Astrocyte of the cerebellum (primary cell): ENCODE measurements around the gene GSK3A.

ENCODE experiments used
- DNase-seq: peaks from one replicate; pipeline ENCODE4 v3.0.0-alpha.2; 2011; ENCODE audit warnings: low read depth
- H3K4me3 ChIP-seq: 2 replicates; pipeline ENCODE4 v1.5.1; 2011; ENCODE audit warnings: mild to moderate bottlenecking, low read depth, low read length, moderate library complexity
- in situ Hi-C: cut with HindIII; loops from 2 replicates; pipeline ENCODE4 v1.10.0; 2017; ENCODE audit warnings: low sequenced_read_pairs
- TF ChIP-seq, protein P1 (sequence below): IDR thresholded peaks from 2 replicates; pipeline ENCODE4 v1.5.1; 2012; ENCODE audit warnings: low read length, low read depth, moderate library complexity, mild to moderate bottlenecking; ENCODE audit errors: missing control alignments

GSK3A gene

DNA sequence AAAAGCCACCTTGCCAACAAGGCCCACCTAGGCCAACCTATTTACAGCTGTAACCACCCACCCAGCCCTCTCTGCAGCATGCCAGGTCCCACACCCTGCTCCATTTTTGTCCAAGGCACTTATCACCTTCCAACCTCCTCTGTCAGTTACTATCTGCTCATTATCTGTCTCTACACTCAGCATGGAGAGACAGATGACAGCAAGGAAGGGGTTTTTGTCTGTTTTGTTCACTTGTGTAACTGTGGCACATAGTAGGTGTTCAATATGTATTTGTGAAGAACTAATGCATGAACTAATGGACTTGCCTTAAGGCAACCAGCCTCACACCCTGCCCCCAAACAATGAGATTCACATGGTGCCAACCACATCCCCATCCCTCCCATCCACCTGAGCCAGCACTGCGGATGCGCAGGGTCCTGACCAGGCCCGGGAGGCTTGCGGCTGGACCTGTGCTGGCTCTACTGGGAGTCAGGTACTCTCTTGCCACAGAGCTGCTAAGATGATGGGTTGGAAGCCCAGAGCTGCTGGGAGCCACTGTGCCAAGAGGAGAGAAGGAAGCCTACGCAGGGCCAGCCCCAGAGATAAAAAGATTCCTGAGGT lies 42.2 kb downstream of the GSK3A start:
- TF ChIP-seq, protein P1, sequence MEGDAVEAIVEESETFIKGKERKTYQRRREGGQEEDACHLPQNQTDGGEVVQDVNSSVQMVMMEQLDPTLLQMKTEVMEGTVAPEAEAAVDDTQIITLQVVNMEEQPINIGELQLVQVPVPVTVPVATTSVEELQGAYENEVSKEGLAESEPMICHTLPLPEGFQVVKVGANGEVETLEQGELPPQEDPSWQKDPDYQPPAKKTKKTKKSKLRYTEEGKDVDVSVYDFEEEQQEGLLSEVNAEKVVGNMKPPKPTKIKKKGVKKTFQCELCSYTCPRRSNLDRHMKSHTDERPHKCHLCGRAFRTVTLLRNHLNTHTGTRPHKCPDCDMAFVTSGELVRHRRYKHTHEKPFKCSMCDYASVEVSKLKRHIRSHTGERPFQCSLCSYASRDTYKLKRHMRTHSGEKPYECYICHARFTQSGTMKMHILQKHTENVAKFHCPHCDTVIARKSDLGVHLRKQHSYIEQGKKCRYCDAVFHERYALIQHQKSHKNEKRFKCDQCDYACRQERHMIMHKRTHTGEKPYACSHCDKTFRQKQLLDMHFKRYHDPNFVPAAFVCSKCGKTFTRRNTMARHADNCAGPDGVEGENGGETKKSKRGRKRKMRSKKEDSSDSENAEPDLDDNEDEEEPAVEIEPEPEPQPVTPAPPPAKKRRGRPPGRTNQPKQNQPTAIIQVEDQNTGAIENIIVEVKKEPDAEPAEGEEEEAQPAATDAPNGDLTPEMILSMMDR, result no peak
- in situ Hi-C loops, result no loop called here
- no peak overlapping the region for H3K4me3 ChIP-seq
- no peak for DNase-seq

DNA sequence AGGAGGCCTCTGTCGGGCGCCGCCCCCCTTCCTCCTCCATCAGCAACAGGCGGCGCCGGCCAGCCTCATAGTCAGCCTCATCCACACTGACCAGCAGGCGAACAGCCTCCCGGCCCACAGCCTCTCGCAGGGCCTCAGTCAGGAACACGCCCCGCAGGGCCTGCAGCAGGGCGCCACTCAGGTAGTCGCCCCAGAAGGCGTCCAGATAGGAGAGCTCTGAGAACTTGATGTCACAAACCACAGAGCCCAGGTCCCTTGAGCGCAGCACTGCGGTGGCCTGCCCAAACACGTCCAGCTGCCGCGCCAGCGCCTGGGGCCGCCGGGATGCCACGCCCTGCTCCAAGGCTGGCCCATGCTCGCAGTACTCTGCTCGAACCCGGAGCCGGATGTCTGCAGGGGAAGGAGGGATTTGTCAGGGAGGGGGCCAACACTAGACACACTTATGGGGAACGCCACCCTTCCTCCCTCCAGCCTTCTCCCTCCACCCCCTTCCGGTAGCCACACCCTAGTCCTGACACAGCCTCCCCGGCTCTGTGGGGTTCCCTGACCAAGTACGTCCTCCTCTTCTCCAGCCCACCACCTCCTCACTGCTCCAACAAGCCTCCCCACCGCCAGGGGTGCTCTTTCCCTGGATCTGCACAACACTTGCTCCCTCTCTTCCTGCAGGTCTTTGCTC lies 42.8 kb downstream of the GSK3A start:
- TF ChIP-seq, protein P1, result no peak
- in situ Hi-C loops, result no loop called here
- H3K4me3 ChIP-seq, result no peak overlapping the region
- no peak for DNase-seq

DNA sequence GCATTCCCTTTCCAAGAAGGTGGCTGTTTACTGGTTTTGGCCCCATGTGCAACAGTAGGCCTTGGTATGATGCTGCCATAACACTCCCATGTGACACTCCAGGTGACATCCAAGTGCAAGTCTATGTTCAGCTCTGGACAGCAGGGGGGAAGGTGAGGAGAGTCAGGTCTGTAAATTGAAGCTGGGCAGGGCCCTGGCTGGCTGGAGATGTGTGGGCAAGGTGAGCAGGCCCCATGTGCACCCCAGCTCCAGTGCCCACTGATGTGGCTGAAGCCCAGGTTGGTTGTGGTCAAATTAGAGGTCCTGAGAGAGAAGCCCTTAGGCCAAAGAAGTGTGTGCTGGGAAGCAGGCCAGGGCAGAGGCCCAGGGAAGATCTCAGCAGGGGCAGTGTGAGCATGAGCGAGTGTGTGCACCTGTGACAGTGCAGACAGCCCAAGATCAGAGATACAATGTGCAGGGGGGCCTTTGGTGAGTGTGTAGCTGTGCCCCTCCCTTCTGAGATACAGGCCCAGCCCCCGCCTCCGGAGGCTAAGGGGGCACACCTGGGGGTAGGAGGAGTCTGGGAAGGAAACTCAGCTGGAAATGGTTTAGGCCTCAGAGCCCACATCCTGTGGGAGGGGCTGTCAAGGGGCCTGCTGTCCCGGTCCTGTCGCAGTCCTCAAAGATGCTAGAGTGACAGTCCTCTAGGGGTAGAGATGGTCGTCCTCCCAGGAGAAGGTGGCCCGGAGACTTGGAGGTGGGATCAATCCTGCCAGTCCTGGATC lies 43.5 kb downstream of the GSK3A start:
- no peak overlapping the region for H3K4me3 ChIP-seq
- TF ChIP-seq, protein P1, result no peak
- DNase-seq, result no peak
- in situ Hi-C loops, result no loop called here

DNA sequence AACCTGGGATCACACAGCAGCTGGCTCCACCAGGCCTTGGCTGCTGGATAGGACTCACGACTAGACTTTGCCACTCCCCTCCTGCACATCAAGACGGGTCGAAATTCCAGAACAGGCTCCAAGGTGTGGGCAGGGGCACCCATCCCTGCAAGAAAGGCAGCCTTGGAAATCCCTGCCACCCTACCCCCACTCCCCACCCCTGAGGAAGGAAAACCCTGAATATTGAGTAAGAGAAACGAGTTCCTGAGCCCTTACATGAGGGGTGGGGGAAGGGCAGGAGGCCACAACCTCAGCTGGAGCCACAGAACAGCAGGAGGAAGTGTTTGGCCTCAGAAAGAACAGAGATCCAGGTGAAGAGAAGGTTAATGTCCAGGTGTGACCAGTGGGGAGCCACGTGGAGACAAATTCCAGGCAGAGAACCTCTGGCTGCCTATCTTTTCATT lies 45.0 kb downstream of the GSK3A start:
- in situ Hi-C loops, result no loop called here

DNA sequence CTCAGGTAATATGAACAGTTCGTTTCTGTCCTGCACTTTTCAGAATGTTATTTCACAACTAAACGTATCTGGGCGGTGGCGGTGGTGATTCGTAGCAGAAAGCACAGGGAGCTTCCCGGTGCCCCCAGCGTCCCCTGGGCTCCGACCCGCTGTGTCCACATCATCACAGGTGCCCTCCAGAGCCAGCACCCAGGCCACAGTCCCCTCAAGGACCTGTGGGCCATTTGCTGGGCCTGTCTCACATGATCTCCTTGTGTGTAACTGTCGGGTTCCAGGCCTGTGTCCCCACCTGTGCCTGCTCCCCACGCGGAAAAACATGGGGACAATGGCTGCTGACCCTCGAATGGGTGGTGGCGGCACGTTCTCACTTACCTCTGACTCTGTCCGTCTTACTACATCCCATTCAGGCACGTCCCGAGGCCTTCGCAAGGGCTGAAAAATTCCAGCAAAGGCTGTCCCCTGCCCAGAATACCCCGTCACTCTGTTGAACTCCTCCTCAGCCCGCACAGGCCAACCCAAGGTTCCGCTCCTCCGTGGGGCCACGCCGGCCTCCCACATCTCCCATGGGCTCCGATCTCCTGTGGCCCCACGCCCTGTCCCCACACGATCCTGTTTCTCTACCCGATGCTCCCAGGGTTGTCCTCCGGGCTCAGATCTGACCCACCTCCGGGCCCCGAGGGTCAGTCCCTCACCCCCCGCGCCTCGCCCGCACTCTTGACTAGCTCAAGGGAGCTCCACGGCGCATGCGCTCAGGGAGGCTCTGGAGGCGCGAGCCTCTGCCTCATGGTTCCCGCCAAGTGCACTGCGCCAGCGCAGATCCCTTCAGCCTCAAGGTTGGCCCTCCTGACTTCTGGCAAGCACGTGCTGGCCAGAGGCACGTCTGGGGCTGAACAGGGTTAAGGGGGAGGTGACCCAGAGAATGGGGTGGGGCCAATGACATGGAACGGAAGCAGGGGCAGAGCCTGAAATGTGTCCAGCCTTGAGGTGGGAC lies 46.1 kb downstream of the GSK3A start:
- TF ChIP-seq, protein P1, result no peak
- in situ Hi-C loops, result no loop called here
- no peak for DNase-seq
- H3K4me3 ChIP-seq, result no peak overlapping the region

More for the DNA sequence above, 45.0 kb downstream of the GSK3A start:
- no peak for DNase-seq
- H3K4me3 ChIP-seq, result no peak overlapping the region
- TF ChIP-seq, protein P1, result no peak

DNA sequence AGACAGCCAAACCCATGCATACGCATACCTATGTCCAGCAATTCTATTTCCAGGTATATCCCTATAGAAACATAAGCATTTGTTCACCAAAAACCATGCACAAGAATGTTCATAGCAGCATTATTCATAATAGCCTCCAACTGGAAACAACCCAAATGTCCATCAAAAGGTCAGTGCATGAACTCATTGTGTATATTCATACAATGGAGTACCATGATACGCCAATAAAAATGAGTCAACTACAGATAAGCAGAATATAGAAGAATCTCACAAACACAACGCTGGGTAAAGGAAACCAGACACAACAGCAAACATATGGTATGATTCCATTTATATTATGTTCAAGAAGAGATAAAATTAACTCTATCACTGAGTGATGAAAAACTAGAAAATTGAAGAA lies 48.7 kb downstream of the GSK3A start:
- in situ Hi-C loops, result no loop called here
- TF ChIP-seq, protein P1, result no peak
- no peak for DNase-seq
- no peak overlapping the region for H3K4me3 ChIP-seq
